Mesendoderm (in vitro differentiated cells): ENCODE data around the gene IER5L.
"Not testable (repeated sequence)": the region's sequence is repeated elsewhere in the genome, so short reads cannot be mapped to it uniquely, and the experiment has no call there.

Experiments
- DNase-seq: peaks from one replicate; pipeline ENCODE4 v3.0.0; 2013
- H2AK5ac ChIP-seq: 2 replicates; pipeline ENCODE4 v1.6.1; 2013; ENCODE audit warnings: low read length, inconsistent platforms
- H2BK120ac ChIP-seq: 2 replicates; pipeline ENCODE4 v1.6.1; 2013; ENCODE audit warnings: low read depth, mild to moderate bottlenecking, low read length, moderate library complexity, mixed read lengths
- H2BK15ac ChIP-seq: replicated peaks from 2 replicates; pipeline ENCODE4 v1.6.1; 2013; ENCODE audit warnings: low read depth, mild to moderate bottlenecking, moderate library complexity
- H2BK5ac ChIP-seq: 2 replicates; pipeline ENCODE4 v1.6.1; 2013; ENCODE audit warnings: low read length, inconsistent platforms
- H3K18ac ChIP-seq: 2 replicates; pipeline ENCODE4 v1.6.1; 2013; ENCODE audit warnings: mild to moderate bottlenecking, low read length, mixed read lengths
- H3K23ac ChIP-seq: one replicate; pipeline ENCODE4 v1.6.1; 2013; ENCODE audit warnings: low read length
- H3K27ac ChIP-seq: 2 replicates; pipeline ENCODE4 v1.5.1; 2013; ENCODE audit warnings: low read depth, mild to moderate bottlenecking, inconsistent platforms, low read length, moderate library complexity
- H3K27me3 ChIP-seq: 2 replicates; pipeline ENCODE4 v1.6.1; 2013; ENCODE audit warnings: low read length, control low read depth, mild to moderate bottlenecking, inconsistent platforms; ENCODE audit not compliant: insufficient read depth, poor library complexity
- H3K36me3 ChIP-seq: 2 replicates; pipeline ENCODE4 v1.6.1; 2013; ENCODE audit warnings: low read length, inconsistent platforms; ENCODE audit not compliant: control insufficient read depth, insufficient read depth
- H3K4ac ChIP-seq: one replicate; pipeline ENCODE4 v1.6.1; 2013; ENCODE audit warnings: low read depth, mild to moderate bottlenecking, low read length, moderate library complexity
- H3K4me1 ChIP-seq: 2 replicates; pipeline ENCODE4 v1.6.1; 2013; ENCODE audit warnings: low read depth, low read length, inconsistent platforms; ENCODE audit not compliant: control insufficient read depth
- H3K4me2 ChIP-seq: 2 replicates; pipeline ENCODE4 v1.6.1; 2013; ENCODE audit warnings: low read length
- H3K4me3 ChIP-seq: 2 replicates; pipeline ENCODE4 v1.5.1; 2013; ENCODE audit warnings: mild to moderate bottlenecking, low read length
- H3K56ac ChIP-seq: one replicate; pipeline ENCODE4 v1.6.1; 2013; ENCODE audit warnings: low read length
- H3K79me1 ChIP-seq: 2 replicates; pipeline ENCODE4 v1.6.1; 2013; ENCODE audit warnings: low read length, inconsistent platforms
- H3K79me2 ChIP-seq: 2 replicates; pipeline ENCODE4 v1.6.1; 2013; ENCODE audit warnings: mild to moderate bottlenecking, low read length; ENCODE audit not compliant: control insufficient read depth, insufficient read depth
- H3K9ac ChIP-seq: 2 replicates; pipeline ENCODE4 v1.6.1; 2013; ENCODE audit warnings: low read length, inconsistent platforms
- H4K5ac ChIP-seq: one replicate; pipeline ENCODE4 v1.6.1; 2013; ENCODE audit warnings: low read length
- H4K8ac ChIP-seq: one replicate; pipeline ENCODE4 v1.6.1; 2013; ENCODE audit warnings: low read depth, mild to moderate bottlenecking, control low read depth, low read length, moderate library complexity
- WGBS: extraction: QIAGEN DNeasy Blood & Tissue Kit; methylation state at CpG from one replicate; pipeline ENCODE4 v1.1.7; 2013; ENCODE audit warnings: low lambda C conversion rate, missing lambda C conversion rate; ENCODE audit not compliant: insufficient coverage; ENCODE audit errors: extremely low coverage; 5-methylcytosine and 5-hydroxymethylcytosine counted together

Gene IER5L

DNA sequence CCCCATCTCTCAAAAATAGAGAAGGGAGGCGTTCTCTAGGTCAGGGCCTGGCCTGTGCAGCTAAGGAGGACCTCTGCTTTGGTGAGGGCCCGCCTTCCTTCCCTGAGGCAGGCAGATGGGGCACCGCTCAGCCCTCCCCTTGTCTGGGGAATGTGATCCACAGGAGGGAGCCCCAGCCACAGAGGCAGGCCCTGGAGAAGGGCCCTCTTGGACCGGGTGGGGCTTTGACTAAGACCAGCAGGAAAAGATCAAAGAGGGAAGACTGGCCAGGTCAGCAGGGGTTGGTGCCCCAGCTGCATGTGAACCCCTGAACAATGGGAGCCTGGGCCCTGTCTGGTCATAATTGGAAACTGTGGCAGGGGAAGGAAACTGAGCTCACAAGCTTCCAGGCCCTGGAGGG, 45.0 kb downstream of the IER5L start:
- Histone ChIP-seq H3K79me1 (peaks cover 1% of the 10 kb centered on the region), H2AK5ac (no peak overlapping the region), H4K5ac (no peak overlapping the region), H3K4me3 (no peak overlapping the region), H3K4me1 (no peaks in the 10 kb centered on the region), H3K4me2 (no peak overlapping the region), H3K27me3 (no peaks in the 10 kb centered on the region), H3K79me2 (no peaks in the 10 kb centered on the region), H3K4ac (no peak overlapping the region), H2BK120ac (no peak overlapping the region), H3K18ac (no peak overlapping the region), H3K56ac (no peak overlapping the region), H2BK5ac (no peak overlapping the region), H4K8ac (no peak overlapping the region), H3K36me3 (peaks cover 2% of the 10 kb centered on the region), H2BK15ac (no peak overlapping the region), H3K27ac (no peak overlapping the region), H3K9ac (no peak overlapping the region), H3K23ac (no peak overlapping the region)
- DNase-seq, result no peak
- WGBS, result no CpG with 5 or more reads among the region's 4 CpGs

DNA sequence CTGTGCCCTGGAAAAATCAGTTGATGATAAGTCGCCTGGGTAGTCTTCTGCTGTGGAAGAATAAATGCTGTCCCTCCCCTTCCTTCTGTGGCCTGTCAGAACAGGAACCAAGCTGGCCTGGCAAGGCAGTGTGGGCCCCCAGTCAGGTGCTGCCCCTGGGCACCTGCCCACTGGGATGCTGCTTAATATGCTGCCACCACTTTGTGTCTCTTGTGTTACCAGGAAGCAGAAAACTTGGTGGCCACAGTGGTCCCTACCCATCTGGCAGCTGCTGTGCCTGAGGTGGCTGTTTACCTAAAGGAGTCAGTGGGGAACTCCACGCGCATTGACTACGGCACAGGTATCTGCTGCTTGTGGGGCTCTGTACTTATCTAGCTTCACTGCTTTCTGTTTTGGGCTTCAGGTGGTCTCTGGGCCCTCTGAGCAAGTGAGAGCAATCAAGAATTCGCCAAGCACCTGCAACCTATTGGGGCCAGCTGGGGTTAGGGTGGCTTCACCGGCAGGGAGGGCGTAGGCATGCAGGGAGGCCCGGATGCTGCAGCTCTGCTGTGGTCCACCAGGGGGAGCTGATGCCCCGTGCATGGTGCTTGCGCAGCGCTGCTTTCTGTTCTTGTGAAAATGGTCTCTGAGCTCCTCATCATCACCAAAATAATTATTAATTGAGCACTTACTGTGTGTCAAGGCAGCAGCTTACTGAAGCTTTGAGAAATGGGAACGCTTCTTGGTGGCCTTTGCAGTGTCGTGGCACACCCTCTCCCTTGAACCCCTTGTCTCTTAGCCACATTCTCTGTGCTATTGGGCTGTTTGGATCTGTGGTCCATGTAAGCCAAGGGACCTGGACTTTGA, 46.5 kb downstream of the IER5L start:
- Histone ChIP-seq H2BK15ac (no peak overlapping the region), H4K8ac (no peak overlapping the region), H3K56ac (no peak overlapping the region), H2AK5ac (no peak overlapping the region), H2BK5ac (no peak overlapping the region), H4K5ac (no peak overlapping the region), H3K79me2 (no peaks in the 10 kb centered on the region), H3K27me3 (no peaks in the 10 kb centered on the region), H3K79me1 (peaks cover 1% of the 10 kb centered on the region), H3K18ac (no peak overlapping the region), H3K27ac (no peak overlapping the region), H2BK120ac (no peak overlapping the region), H3K4me2 (no peak overlapping the region), H3K4ac (no peak overlapping the region), H3K4me1 (peaks cover 7% of the 10 kb centered on the region), H3K4me3 (no peak overlapping the region), H3K36me3 (peaks cover 2% of the 10 kb centered on the region), H3K9ac (no peak overlapping the region), H3K23ac (no peak overlapping the region)
- peak; percentile 71 for DNase-seq
- WGBS, result no CpG with 5 or more reads among the region's 13 CpGs

DNA sequence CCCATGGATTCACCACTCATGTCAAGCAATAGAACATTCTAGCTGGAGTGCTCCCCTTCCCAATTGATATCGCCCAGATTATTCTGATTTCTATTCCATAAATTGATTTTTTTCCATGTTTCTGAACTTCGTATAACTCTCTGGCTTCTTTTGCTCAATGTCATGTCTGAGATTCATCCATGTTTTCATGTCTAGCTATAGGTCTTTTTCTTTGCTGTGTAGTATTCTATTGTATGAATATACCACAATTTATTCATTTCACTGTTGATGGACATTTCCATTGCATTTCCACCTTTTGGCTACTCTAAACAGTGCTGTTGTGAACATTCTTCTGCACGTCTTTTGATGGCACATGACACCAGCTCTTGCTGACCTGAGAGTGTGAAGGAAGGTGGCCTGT, 47.3 kb downstream of the IER5L start:
- H2AK5ac ChIP-seq, result no peak overlapping the region
- WGBS, result no CpG with 5 or more reads among the region's 3 CpGs
- H2BK5ac ChIP-seq, result no peak overlapping the region
- no peak overlapping the region for H3K9ac ChIP-seq
- H2BK15ac ChIP-seq, result no peak overlapping the region
- H3K79me2 ChIP-seq, result no peaks in the 10 kb centered on the region
- H3K79me1 ChIP-seq, result peaks cover 1% of the 10 kb centered on the region
- H3K4ac ChIP-seq, result no peak overlapping the region
- H3K27ac ChIP-seq, result no peak overlapping the region
- H3K18ac ChIP-seq, result no peak overlapping the region
- peaks cover 7% of the 10 kb centered on the region for H3K4me1 ChIP-seq
- no peak overlapping the region for H3K4me3 ChIP-seq
- H3K23ac ChIP-seq, result no peak overlapping the region
- no peak overlapping the region for H4K5ac ChIP-seq
- peaks cover 2% of the 10 kb centered on the region for H3K36me3 ChIP-seq
- DNase-seq, result no peak
- H3K56ac ChIP-seq, result no peak overlapping the region
- no peaks in the 10 kb centered on the region for H3K27me3 ChIP-seq
- H3K4me2 ChIP-seq, result no peak overlapping the region
- no peak overlapping the region for H2BK120ac ChIP-seq
- H4K8ac ChIP-seq, result no peak overlapping the region

DNA sequence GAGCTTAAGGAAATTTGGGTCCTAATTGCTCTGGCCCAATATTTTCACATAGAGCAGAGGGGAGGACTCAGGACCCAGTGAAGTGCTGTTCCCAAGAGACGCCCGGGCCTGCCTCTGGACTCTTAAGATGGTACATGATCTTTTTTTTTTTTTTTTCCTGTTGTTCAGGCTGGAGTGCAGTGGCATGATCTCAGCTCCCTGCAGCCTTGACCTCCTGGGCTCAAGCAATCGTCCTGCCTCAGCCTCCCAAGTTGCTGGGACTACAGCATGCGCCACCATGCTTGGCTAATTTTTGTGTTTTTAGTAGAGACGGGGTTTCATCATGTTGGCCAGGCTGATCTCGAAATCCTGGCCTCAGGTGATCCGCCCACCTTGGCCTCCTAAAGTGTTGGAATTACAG, 47.8 kb downstream of the IER5L start:
- not testable (repeated sequence) for H3K4ac ChIP-seq, H2AK5ac ChIP-seq
- no CpG with 5 or more reads among the region's 7 CpGs for WGBS

DNA sequence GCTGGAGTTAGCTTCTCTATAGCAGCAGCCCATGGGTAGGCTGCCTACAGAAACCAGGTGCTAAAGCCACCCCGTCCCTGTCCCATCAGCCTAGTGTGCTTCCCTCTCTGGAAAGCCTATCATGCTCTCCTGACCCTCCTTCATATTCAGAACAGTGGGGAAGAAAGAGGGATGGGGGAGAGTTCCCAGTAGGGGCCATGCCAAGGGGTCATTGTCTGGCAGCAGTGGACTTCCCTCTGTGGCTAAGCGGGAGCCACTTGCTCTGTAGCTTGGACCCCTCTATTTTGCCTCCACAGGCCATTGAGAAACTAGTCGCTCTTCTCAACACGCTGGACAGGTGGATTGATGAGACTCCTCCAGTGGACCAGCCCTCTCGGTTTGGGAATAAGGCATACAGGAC, 49.4 kb downstream of the IER5L start:
- Histone ChIP-seq H4K8ac (no peak overlapping the region), H3K4me2 (no peak overlapping the region), H3K4me3 (no peak overlapping the region), H3K79me2 (no peaks in the 10 kb centered on the region), H3K4ac (no peak overlapping the region), H3K27me3 (no peaks in the 10 kb centered on the region), H3K79me1 (peaks cover 3% of the 10 kb centered on the region), H3K27ac (no peak overlapping the region), H3K56ac (no peak overlapping the region), H3K4me1 (peaks cover 7% of the 10 kb centered on the region), H2BK5ac (no peak overlapping the region), H2BK120ac (no peak overlapping the region), H2AK5ac (no peak overlapping the region), H3K18ac (no peak overlapping the region), H4K5ac (no peak overlapping the region), H3K23ac (no peak overlapping the region), H2BK15ac (no peak overlapping the region), H3K36me3 (peaks cover 5% of the 10 kb centered on the region), H3K9ac (no peak overlapping the region)
- no CpG with 5 or more reads among the region's 5 CpGs for WGBS
- DNase-seq, result no peak

More for the DNA sequence above, 47.8 kb downstream of the IER5L start:
- not testable (repeated sequence) for H4K8ac ChIP-seq, H3K27ac ChIP-seq, DNase-seq, H3K79me1 ChIP-seq, H4K5ac ChIP-seq, H3K27me3 ChIP-seq, H3K9ac ChIP-seq, H3K79me2 ChIP-seq, H3K4me3 ChIP-seq, H3K56ac ChIP-seq, H2BK15ac ChIP-seq, H3K4me2 ChIP-seq, H3K36me3 ChIP-seq, H3K23ac ChIP-seq, H3K18ac ChIP-seq, H3K4me1 ChIP-seq, H2BK5ac ChIP-seq, H2BK120ac ChIP-seq
